Urothelium cell line (cell line): ENCODE data around the gene LRRC8E.
"Not testable (repeated sequence)": the region's sequence is repeated elsewhere in the genome, so short reads cannot be mapped to it uniquely, and the experiment has no call there.

Experiments used
- DNase-seq: peaks from one replicate; pipeline ENCODE4 v3.0.0; 2011; ENCODE audit warnings: low spot score, mixed read lengths
- FAIRE-seq: peaks from 2 replicates; lab custom pipeline; 2011; peaks lifted over from hg19 to GRCh38; lab: Jason Lieb, UNC

LRRC8E gene

DNA sequence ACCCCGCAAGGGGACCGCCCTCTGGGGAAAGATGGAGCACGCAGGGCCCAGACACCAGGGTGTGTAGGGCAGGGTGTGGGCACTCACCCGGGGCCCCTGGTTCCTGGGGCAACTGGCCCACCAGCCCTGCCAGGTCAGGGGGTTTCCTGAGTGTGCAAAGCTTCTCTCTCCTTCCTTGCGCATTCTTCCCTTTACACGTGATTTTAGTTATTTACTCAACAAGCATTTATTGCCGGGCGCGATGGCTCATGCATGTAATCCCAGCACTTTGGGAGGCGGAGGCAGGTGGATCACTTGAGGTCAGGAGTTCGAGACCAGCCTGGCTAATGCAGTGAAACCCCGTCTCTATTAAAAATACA is 34.6 kb upstream of the LRRC8E start:
- DNase-seq (no peak), FAIRE-seq (no peak)

DNA sequence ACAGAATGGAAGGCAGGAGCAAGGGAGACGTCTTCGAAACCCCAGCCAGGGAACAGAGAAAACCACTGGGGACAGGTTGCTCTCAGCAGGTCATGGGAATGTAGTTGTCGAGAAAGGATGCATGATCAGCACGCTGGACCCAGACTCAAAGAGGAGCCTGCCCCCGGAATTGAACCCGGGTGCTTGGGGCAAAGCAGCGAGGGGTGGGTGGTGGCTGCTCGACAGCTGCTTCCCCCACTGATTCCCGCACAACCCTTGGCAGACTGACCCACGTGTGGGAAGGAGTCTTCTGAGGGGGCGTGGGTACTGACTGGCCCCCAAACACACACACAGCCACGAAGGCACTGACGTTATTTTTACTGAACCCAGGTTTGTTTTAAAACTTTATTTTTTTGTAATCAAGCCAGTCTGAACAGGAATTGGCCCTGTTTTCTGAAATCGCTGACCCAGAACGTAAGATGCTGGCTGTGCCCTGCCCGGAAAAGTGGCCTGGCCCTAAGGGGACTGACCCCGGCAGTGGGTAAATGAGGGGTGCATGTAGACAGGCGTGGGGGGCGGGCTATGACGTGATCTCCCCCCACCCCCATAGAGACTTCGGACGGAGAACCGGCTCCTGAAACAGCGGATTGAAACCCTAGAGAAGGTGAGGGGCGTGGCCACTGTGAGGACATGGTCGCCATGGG is 32.7 kb upstream of the LRRC8E start:
- DNase-seq (no peak), FAIRE-seq (no peak)

DNA sequence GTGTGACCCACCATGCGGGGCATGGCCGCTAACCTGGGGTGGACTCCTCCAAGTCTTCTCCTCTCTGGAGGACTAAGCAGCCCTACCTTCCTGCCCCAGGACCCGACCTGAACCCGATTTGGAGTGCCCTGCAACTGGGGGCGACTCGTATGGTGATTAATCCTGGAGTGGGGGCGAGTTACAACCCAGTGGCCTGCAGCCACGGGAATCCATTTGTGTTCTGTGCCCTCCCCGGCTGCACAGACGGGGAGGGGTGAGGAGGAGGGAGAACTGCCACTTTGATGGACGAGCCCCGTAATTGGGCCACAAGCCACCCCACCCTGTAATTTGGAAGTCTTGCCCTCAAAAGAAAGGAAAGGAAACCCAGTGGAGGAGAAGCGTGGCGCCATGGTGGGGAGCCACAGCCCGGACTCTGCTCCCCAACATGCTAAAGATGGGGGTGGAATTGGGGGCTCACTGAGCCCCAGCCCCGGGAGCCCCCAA is 32.2 kb upstream of the LRRC8E start:
- no peak for FAIRE-seq

DNA sequence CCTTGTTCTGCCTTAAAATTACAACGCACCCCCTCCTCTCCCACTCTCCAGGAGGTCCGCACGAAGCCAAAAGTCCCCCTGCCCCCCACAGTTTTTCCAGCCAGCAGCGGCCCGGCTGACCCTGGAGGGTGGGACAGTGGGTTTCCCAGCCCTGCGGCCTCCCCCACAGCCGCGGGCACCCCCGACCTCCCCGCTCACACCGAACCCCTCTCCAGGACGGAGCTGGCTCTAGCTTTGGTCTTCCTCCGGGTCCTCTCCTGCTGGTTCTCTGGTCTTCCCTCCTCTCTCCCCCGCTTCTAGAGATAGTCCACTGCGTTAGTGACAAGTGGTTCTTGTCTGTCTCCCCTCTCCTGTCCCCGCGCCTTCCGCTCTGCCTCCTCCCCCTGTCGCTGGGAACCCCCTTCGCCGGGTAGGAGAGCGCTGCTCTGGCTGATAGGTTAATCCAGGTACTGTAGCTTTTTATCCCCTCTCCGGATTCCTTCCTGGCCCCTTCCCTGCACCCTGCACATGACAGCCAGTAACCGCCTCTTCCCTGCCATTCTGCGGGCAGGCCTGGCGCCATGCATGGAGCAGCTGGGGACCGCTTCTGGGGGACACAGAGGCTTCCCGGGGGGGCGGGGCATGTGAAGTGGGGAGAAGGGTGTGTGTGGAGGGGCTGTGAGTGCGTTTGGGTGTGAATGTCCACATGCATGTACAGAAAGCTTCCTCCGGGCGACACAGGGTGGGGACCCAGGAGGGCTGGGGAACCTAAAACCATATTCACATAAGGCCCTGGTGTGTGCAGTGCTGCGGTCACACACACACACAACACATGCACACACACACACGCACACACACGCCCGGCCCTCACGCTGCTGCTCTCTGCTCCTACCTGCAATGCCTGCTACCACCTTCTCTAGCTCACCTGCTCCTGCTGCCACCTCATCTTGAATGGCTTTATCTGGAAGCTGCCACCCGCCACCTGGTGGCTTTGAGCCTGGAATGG is 31.3 kb upstream of the LRRC8E start:
- FAIRE-seq, result no peak
- DNase-seq, result no peak

More for the DNA sequence above, 32.2 kb upstream of the LRRC8E start:
- no peak for DNase-seq

DNA sequence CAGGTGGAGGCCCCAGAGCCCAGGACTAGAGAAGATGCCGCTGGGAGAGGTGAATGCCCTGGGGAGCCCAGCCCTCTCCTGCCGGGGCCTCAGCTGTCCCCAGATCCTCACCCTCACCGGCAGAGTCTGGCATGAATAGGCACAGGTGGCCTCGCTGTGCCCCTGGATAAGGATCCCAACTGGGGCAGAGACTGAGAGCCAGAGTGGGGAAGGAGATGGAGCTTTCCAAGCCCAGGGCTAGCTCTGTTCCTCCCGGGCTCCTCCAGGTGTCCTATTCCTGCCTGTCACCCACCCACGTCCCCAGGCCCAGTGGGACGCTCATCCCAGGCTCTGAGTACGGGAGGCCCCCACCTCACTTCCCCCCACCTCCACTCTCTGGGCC is 30.6 kb upstream of the LRRC8E start:
- FAIRE-seq (no peak), DNase-seq (no peak)

DNA sequence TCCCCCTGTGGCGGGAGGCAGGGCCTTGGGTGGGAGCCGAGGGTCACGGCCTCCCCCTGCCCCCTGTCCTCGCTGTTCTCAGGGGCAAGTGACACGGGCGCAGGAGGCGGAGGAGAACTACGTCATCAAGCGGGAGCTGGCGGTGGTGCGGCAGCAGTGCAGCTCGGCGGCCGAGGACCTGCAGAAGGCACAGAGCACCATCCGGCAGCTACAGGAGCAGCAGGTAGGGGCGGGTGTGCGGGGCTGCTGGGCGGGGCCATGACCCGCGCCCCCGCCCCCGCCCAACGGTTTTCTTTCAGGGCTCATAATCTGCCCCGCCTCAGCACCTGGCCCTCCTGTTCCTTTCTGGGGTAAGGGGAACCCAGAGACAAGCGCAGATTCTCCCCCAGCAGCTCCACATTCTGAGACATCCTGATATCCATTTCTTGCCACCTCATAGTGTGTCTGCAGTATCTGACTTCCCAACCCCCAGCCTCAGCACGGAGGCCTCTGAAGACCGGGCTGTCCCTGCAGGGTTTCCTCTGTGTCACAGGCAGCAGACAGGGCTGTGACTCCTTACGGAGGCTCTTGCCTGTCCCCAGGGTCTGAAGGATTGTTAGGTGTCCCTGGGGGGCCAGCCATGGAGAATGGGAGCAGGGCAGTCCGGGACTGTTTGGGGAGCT is 30.1 kb upstream of the LRRC8E start:
- FAIRE-seq (no peak), DNase-seq (no peak)

DNA sequence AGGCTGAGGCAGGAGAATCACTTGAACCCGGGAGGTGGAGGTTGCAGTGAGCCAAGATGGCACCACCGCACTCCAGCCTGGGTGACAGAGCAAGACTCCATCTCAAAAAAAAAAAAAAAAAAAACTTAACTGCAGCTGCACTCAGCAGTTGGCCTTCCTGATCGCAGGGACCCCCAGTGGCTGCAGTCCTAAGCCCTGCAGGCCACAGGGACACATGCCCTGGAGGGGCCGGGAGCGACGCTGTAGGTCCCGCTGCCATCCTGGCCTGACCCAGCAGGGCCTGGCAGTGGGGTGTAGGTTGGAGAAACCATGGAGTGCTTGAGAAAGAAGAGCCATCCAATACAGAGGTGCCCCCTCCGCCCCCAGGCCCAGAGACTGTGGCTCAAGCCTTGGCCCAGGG is 29.2 kb upstream of the LRRC8E start:
- FAIRE-seq, DNase-seq: not testable (repeated sequence)

DNA sequence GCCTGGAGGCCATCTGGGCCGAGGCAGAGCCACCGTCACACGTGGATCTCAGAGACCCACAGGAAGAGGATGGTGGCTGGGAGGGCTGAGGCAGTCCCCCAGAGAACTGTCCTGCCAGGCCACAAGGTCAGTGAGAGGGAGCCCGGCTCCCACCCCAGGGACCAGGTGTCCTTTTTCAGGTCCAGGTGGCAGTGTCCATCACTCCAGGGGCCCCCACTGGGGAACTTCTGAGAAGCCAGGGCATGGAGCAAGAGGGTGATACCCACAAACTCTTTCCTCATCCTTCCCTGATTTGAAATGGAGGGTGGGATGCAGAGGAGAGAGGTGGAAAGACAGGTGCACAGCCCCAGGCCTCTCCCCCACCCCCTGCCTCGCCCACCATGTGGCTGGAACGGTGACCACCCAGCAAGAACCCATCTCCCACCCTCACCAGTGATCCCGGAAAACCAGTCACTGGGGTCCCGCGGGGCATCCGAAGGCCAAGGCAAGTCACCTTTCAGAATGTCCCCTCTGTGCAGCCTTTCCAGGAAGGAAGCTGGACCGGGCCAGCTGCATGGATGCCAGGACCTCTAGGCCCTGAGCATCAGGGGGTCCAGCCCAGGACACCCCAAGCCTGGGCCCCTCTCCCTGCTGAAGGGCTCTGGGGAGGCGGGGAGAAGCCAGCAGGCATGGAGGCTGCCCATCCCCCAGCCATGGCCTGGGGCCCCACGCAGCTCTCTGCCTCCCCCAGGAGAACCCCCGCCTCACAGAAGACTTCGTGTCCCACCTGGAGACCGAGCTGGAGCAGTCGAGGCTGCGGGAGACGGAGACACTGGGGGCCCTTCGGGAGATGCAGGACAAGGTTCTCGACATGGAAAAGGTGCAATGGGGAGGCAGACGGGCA is 28.2 kb upstream of the LRRC8E start:
- no peak for DNase-seq
- no peak for FAIRE-seq

DNA sequence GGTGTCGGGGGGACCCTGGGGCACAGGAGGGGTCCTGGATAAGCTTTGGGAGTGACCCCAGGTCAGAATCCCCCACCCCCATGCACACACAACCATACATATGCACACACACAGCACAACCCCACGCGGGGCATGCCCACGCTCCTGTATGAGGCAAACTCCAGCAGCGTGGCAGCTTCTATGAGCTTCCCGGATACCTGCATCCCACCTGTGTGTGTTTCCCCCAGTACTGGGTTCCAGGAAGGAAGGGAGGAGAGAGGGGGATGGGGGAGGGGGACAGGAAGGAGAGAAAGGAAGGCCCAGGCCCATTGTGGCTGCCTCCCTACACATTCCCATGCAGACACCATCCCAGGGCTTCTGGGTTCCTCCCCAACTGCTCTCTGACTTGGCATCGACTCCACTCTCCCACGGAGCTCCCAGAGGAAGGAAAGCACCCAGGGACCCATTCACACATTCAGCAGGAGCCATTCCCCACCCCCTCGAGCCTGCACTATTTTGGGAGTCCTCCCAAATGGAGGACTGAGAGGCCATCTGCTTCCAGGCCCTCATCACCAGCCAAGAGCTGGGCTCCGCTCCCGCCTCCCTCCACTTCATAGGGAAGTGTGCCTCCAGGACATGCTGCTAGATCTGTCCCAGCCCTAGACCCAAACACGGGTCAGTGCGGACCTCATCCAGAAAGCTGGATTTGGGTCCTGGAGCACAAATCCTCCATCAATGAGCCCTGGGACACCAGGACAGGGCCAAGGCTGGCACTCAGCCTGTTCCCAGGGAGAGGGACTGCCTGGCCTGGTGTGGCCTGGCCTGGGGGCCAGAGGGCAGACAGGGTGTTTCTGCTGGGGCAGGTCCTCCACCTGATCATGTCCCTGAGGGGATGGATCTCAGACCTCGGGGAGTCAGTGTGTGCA is 27.3 kb upstream of the LRRC8E start:
- DNase-seq (no peak), FAIRE-seq (no peak)

DNA sequence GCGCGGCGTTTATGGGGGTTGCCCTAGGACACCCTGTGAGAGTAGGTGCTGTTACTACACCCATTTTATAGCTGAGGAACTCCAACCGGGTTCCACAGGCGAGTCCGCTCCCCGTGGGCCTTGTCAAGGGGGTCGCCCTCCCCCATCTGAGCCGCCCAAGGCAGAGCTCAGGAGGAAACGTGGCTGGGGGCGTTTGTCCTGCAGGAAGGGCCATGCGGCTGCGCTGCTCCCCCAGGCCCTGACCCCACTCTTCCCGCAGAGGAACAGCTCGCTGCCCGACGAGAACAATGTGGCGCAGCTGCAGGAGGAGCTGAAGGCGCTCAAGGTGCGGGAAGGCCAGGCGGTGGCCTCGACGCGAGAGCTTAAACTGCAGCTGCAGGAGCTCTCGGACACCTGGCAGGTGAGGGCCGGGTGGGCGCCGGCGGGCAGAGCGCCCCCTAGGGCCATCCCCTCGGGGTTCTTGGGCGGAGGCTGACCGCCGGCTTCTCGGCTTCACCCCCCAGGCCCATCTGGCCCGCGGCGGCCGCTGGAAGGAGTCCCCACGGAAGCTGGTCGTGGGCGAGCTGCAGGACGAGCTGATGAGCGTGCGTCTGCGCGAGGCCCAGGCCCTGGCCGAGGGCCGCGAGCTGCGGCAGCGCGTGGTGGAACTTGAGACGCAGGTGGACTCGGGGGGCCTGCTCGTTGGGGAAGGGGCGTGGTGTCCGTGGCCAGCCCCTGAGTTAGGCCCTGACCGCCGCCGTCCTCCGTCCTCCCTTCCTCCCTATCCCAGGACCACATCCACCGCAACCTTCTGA is 26.5 kb upstream of the LRRC8E start:
- DNase-seq, result no peak
- no peak for FAIRE-seq

DNA sequence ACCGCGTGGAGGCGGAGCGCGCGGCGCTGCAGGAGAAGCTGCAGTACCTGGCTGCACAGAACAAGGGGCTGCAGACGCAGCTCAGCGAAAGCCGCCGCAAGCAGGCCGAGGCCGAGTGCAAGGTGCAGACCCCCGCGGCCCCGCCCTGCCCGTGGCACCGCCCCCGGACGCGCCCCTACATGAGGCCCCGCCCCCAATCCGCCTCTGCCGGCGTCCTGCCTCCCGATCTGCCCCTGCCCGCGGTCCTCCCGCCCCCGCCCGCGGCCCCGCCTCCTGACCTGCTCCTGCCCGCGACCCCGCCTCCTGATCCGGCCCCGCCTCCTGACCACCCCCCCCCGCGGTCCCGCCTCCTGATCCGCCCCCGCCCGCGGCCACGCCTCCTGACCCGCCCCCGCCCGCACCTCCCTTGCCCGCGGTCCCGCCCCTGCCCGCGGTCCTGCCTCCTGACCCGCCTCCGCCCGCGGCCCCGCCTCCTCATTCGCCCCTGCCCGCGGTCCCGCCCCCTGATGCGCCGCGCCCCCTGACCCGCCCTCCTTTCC is 25.8 kb upstream of the LRRC8E start:
- FAIRE-seq (no peak), DNase-seq (peak; percentile 23)

DNA sequence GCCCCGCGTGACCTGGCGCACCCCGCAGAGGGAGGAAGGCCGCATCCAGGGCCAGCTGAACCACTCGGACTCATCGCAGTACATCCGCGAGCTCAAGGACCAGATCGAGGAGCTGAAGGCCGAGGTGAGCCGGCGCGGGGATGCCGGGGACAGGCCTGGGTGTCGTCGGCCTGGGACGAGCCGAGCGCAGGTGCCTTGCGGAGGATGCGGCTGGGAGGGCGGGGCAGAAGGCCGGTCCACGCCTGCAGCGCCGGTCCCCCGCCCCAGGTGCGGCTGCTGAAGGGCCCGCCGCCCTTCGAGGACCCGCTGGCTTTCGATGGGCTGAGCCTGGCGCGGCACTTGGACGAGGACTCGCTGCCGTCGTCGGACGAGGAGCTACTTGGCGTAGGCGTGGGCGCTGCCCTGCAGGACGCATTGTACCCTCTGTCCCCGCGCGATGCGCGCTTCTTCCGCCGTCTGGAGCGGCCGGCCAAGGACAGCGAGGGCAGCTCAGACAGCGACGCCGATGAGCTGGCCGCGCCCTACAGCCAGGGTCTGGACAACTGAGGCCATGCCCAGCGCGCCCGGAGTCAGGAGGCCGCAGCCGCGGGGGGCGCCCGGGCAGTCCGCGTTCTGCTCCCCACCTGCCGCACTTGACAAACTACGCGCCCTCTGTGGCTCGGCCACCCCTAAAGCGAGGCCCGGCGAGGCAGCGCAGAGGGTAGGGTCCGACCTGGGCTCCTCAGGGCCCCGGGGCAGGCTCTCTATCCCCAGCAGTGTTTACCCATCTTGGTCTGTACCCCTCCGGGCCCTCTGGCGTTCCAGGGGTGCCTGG is 24.9 kb upstream of the LRRC8E start:
- DNase-seq (no peak), FAIRE-seq (no peak)

DNA sequence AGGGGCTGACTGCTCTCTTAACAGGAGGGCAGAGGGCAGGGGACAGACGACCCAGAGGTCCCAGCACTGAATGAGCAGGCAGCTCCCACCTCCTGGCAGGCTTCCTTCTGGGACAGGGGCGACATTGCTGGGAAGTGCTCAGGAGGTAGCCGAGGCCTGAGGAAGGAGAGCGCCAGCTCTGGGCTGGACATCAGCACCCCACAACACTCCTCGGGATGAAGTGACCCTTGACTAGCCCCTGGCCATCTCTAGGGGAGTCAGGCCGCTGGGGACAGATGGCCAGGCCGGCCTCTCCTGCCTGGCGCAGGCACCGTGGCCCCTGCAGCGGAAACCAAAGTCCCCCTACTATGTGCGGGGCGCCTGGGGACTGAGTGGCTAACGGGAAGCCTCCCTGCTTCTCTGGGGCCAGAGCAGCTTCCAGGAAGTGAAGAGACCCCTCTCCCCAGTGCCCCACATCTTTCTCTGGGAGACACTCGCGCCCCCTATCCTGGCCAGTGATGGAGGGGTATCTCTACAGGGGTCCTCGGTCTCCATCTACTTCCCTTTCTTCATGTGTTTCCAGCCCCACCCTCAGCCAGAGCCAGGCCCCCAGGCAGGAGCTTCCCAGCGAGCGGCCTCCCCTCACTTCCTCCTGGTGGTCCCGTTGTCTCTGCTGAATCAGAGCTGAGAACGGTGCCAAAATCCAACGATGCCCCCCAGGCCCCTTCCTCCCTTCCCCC is 24.2 kb upstream of the LRRC8E start:
- DNase-seq (no peak), FAIRE-seq (no peak)

DNA sequence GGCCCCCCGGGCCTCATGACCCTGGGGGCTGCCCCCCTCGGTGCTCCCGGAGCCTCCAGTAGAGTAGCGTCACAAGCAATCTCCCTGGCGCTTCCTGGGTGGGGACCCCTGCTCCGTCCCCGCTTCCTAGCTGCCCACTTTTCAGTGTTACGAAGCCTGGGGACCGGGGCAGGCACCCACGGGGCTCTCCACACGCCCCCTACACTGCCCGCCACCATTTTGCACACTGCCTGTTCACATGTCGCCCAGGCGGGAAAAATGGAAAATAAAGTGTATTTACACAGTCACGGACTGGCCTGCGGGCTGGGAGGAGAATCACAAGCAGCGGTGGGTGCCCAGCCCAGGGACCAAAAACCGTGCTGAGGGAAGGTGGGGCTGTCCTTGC is 23.6 kb upstream of the LRRC8E start:
- DNase-seq (no peak), FAIRE-seq (no peak)

DNA sequence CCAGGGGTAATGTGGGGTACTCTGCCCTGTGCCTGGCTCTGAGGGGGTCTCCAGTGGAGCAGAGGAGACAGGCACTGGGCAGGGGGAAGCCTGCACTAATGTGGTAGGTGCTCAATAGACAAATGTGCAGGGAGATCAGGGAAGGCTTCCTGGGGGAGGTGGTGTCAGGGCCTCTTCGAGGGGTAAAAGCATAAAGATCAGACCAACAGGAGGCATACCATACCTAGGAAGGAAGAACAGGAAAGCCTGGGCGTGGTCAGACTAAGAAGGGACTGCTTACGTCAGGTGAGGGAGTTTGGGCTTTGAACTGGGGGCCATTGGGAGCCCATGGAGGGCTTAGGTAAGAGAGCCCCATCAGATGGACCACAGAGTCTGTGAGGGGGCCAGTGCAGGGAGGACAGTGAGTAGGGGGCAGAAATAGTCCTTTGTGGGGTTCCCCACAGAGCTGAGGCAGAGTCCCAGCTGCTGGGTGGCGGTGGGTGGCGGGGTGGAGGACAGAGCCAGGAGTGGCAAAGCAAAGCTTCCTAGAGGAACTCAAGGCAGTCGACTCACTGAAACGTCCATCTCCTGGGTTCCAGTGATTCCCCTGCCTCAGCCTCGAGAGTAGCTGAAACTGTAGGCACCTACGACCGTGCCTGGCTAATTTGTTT is 22.9 kb upstream of the LRRC8E start:
- no peak for FAIRE-seq

DNA sequence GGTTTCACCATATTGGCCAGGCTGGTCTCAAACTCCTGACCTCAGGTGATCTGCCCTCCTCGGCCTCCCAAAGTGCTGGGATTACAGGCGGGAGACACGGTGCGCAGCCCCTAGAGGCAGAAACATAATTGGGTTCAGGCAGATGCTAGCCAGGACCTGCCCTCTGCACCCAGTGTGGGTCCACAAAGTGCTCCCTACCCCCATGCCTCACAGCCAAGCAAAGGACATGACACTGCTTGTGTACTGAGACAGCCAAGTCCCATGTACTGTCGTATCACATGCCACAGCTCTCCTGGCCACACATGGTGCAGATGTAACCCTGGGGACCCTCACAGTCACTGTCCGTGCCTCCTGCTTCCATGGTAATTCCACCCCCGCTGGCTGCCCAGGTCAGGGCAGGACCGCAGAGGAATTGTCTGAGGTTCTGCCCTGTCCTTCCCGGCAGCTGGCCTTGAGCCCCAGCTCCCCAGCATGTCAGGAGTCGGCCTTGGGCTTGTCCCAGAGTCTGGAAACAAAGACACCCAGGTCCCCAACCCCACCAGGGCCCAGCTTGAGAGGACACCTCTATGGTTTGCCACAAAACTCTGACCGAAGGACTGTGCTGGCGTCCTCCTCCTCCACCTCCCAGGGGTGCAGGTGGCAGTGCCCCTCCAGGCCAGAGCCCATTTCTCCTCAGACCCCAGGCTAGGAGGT is 21.8 kb upstream of the LRRC8E start:
- no peak for FAIRE-seq
- DNase-seq, result no peak

More for the DNA sequence above, 22.9 kb upstream of the LRRC8E start:
- no peak for DNase-seq
